ENCODE results near the gene EXTL2. TPM values are rescaled to one million over a fixed set of nuclear protein-coding genes. Genes with fewer than 3 reads are reported as not detected.

The EXTL2 gene
- total and polyA plus RNA-seq, 2 experiments from 2014 or later: 45.3 to 45.4 TPM

GRCh38 chr1:100942304-100943046 is 47.8 kb upstream of the EXTL2 start (continued):
- TF ChIP-seq ETS1 (IDR thresholded peaks at IDR 0.05) (no peak), ZNF114 (CRISPR knock-in tag; IDR thresholded peaks at IDR 0.05) (no peak), ZNF462 (CRISPR knock-in tag; IDR thresholded peaks at IDR 0.05) (no peak)

GRCh38 chr1:100941580-100942216 is 47.1 kb upstream of the EXTL2 start:
- Mint-ChIP-seq H3K9me3 (no peaks in the 10 kb centered on the region), H3K4me1 (no peaks in the 10 kb centered on the region), H3K27ac (no peak overlapping the region), H3K36me3 (ENCODE audit: low read depth) (peaks cover 58% of the 10 kb centered on the region), H3K4me3 (no peak overlapping the region), H3K27me3 (ENCODE audit: insufficient read depth, low read depth, poor library complexity) (no peaks in the 10 kb centered on the region)
- no peak for DNase-seq (ENCODE audit: low spot score)
- peaks cover 23% of the 10 kb centered on the region for H3K79me2 ChIP-seq (replicated peaks; ENCODE audit: insufficient read depth)
- no peak overlapping the region for H2AFZ ChIP-seq
- no peaks in the 10 kb centered on the region for H3K9me2 ChIP-seq (ENCODE audit: insufficient read depth)
- no peaks in the 10 kb centered on the region for H3F3A ChIP-seq (replicated peaks; ENCODE audit: low read depth)
- H3K36me3 ChIP-seq (ENCODE audit: insufficient read depth): no peaks in the 10 kb centered on the region
- H3K27ac ChIP-seq (ENCODE audit: low read depth): no peak overlapping the region; the same call in 1 of the 2 replicates
- H3K4me3 ChIP-seq: no peak overlapping the region
- H3K4me1 ChIP-seq (ENCODE audit: insufficient read depth): no peaks in the 10 kb centered on the region
- no peak overlapping the region for H3K4me2 ChIP-seq
- H3K27me3 ChIP-seq (ENCODE audit: insufficient read depth): no peaks in the 10 kb centered on the region
- ATAC-seq: no peak
- 0 out of 2 replicates have a peak, but pooled peaks cover 3% of the 10 kb centered on the region for H4K20me1 ChIP-seq (replicated peaks; ENCODE audit: insufficient read depth)
- TF ChIP-seq EZH2 (IDR thresholded peaks at IDR 0.05; ENCODE audit: low read depth, unreplicated experiment): no peak
- TF ChIP-seq NANOG (IDR thresholded peaks at IDR 0.05; ENCODE audit: borderline replicate concordance): no peak
- TF ChIP-seq CREB1 (CRISPR knock-in tag; IDR thresholded peaks at IDR 0.05; ENCODE audit: low read depth): no peak
- no peak for TF ChIP-seq STAT1 (IDR thresholded peaks at IDR 0.05; ENCODE audit: unreplicated experiment)
- TF ChIP-seq POLR2AphosphoS5 (IDR thresholded peaks at IDR 0.05; ENCODE audit: low read depth): no peak
- no peak for TF ChIP-seq EZH2phosphoT487 (IDR thresholded peaks at IDR 0.05; ENCODE audit: unreplicated experiment)
- no peak for TF ChIP-seq CTCF (conservative IDR thresholded peaks at IDR 0.05; ENCODE audit: low read depth in 2 of 2)
- no peak for TF ChIP-seq ZNF114 (CRISPR knock-in tag; IDR thresholded peaks at IDR 0.05)
- TF ChIP-seq REST (IDR thresholded peaks at IDR 0.05; ENCODE audit: unreplicated experiment): no peak
